GM21786 (cell line): ENCODE measurements around the gene NOTCH1.
"Not testable (repeated sequence)": the region's sequence is repeated elsewhere in the genome, so short reads cannot be mapped to it uniquely, and the experiment has no call there.

ENCODE experiments used
- ATAC-seq: cut with Tn5 transposase; IDR thresholded peaks from one replicate; pipeline ENCODE4 v1.9.1; 2021; ENCODE audit not compliant: unreplicated experiment

NOTCH1 gene

DNA sequence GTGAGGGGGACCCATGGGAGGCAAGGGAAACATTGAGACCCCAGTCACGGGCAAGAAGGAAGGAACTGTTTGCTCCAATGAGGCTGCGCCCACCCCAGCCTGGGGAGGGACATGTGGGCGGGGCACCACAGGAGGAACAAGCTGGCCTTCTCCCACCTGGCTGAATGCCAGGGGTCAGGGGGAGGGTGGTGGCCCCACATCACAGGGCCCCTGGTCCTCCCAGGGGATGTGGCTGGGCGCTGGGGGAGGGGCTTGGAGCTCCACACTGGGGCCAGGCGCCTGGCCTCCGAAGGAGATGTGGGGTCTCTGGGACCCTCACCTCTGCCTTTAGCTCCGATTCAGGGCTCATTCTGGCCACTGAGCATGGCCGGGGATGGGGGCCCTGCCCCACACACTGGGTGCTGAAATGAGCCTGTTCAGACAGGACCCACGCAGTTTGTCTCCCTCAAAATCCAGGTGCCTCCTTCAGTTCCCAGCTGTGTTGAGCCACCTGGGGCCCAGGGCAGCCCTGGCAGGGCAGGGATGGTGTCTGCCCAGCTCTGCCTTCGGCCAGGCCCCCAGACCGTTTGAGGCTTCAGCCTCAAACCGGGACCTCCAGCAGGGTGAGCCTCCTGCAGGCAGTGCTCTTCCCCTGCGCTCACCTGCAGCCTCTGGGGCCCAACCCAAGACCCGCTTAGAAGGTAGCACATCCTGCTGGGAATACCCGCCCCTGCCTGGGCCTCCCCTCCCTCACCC is 33.2 kb upstream of the NOTCH1 start:
- no peak for ATAC-seq

DNA sequence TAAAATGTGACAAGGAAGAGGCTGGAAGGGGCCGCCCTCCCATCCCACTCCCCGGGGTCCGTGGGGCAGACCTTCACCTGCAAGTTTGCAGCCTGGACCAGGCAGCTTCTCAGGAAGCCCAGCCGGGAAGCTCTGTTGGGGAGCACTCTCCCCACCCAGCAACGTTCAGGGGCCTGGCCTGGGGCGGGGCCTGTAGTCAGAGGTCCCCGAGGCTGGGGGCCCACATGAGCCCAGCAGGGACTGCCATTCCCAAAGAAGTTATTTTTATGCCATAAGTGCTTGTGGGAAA is 32.7 kb upstream of the NOTCH1 start:
- ATAC-seq = no peak

DNA sequence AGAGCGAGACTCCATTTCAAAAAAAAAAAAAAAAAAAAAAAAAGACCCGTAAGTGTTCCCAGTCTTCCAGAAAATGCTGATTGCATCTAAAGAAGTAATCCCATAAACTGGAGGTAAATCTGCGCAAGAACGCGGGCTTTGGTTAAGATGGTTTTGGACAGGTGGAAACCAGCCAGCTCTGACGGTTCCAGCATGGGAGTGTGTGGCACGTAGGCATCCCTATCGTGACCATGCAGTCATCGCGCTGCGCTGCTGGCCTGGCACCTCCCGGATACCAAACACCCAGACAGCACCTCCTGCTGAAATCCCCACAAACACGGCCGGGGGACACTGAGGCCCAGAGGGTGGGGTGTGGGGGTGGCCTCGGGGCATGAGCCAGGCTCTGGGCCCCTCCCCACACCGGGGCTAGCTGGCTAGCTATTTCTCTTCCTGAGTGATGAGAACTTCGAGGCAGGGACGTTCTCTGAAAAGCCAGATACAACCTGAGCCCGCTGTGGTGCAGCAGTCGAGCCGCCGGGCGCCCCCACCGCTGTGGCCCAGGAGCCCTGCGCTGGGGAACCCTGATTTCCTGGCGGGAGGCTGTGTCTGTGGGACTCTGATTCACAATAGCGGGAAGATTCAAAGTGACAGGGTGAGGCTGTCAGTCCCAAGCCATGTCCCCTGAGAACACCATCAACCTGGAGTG is 32.2 kb upstream of the NOTCH1 start:
- ATAC-seq = no peak

DNA sequence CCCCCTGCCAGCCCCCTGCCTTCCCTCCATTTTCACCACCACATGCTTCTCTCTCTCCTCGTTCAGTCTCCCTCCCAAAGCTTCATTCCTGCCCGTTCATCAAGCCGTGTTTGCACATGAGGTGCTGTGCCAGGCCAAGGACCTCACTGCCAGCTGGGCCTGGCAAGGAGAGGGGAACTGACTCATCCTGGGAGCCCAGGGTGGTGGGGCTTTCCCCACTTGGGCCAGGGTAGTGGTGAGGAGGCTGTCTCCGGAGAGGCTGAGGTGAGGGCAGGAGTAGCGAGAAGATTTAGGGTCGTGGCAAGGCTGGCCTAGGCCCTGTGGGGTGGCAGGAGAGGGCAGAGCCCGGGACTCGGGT is 30.4 kb upstream of the NOTCH1 start:
- peak; percentile 53 for ATAC-seq

DNA sequence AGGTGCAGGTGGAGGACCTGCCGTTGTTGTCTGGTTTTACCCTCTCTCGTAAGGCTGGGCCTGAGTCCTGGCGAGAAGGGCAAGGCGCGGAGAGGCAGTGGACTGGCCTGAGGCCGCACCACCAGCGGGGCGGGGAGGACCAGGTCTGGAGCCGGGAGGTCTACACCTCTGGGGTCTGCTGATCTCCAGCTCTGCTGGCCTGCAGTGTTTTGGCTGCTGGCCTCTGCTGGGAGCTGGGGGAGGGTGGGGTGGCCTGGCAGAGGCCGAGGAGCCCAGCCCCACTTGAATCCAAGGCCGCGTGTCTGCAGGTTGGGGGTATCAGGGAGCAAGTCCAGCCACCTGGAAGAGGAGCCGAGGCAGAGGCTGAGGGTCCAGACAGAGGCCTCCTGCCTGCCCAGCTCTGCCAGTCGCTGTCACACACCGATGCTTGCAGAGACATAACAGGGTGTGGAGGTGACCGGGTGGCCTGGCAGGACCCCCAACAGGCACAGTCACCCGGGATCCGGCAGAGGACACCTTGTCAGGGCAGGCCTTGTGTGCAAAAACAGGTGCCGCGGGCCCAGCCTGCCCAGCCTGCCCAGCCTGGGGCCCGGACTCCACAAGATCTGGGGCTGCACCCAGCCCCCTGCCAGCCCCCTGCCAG is 29.9 kb upstream of the NOTCH1 start:
- ATAC-seq = no peak

DNA sequence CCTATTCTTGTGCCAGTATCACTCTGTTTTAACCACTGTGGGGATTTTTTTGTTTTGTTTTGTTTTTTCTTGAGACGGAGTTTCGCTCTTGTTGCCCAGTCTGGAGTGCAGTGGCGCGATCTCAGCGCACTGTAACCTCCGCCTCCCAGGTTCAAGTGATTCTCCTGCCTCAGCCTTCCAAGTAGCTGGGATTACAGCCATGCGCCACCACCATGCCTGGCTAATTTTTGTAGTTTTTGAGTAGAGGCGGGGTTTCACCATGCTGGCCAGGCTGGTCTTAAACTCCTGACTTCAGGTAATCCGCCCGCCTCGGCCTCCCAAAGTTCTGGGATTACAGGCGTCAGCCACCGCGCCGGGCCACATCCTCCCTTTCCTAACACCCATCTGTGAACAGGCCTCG is 28.8 kb upstream of the NOTCH1 start:
- ATAC-seq = not testable (repeated sequence)

DNA sequence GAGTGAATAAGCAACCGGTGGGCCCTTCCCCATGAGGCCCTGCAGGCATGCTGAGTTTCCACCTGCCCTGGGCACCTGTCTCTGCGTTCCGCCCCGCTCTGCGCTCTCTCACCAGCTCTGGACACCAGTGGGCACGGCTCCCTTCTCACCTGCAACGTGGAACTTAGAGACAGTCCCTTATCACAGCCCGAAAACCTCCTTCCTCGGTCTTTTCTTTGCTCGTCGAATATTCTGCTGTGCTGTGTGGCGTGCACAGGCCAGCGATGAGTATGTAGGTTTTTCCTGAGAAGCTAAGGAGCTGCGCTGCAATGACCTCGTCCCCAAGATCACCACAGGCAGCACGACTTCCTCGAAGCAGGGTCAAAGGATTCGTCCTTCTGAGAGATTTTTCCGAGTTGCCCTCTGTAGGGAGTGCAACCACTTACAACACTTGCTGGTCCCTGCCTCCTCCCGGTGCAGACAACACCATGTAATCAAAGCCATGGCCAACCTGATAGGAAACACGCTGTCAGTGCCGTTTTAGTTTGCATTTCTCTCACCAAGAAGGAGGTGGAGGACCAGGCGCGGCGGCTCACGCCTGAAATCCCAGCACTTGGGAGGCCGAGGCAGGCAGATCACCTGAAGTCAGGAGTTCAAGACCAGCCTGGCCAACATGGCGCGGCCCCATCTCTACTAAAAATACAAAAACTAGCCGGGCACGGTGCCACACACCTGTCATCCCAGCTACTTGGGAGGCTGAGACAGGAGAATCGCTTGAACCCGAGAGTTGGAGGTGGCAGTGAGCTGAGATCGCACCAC is 27.2 kb upstream of the NOTCH1 start:
- no peak for ATAC-seq

DNA sequence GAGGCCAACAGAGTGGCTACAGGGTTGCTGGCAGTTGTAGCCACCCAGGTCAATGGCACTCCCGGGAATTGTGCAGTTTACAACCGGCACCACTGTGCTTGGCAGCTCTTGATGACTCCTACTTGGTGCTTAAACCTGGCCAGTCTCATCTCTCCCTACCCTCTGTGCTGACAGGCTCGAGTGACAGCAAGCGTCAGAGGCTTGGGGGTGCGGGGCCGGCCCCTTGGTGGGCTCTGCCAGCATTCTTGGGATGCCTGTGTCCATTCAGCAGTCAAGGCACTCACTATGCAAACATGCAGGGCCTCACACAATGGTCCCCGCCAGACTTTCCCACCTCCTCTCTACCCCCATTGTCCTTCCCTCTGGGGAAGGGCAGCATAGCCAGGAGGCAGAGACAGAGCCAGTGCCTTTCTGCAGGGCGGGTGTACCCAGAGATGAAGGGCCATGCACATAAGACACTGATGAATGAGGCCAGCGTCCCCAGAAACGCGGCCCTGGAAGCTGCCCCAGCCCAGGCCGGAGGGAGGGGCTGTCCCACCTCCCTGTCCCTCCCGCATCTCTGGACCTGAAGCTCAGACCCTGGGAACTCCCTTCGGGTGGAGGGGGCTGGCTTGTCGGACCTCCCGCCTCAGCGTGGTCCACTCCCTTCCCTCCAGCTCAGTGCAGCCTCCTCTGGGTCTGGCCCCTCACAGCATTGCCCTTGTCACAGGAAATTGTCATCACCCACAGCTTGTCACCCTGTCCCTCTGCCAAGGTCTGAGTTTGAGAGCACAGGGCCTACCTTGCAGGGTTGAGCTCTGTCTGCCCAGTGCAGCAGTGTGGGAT is 26.4 kb upstream of the NOTCH1 start:
- ATAC-seq = no peak

DNA sequence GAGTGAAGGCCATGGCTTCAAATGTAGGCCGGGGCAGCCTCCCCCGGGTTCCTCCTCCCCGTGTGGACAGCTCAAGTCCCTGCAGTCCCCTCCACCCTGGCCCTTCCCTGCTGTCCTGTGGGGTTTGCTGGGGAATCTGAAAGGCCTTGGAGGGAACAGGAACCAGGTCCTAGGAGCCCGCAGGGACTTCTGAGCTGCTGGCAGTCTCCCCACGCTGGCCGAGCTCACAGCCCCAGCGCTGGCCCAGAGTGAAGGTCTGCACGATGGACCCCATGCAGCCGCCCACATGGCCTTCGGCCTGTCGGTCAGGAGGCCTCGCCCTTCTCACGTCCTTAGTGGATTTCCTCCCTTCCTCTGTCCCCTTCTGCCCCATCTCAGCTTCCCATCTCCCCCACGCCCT is 25.7 kb upstream of the NOTCH1 start:
- ATAC-seq = no peak

DNA sequence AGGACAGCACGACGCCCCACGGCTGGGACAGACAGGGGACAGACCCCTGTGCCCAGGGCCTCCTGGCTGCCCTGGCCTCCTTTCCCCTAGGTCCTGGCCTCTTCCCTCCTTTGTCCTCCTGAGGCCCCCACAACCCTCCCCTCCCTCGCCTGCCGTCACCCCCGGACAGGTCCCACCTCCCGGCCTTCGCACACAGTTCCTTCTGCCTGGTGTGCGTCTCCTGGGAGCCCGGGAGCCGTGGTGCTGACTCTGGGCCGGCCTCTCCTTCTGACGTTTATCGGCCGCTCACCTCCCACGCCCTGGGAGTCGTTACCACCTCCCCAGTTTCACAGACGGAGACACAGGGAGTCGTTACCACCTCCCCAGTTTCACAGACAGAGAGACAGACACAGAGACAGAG is 25.1 kb upstream of the NOTCH1 start:
- ATAC-seq = no peak

DNA sequence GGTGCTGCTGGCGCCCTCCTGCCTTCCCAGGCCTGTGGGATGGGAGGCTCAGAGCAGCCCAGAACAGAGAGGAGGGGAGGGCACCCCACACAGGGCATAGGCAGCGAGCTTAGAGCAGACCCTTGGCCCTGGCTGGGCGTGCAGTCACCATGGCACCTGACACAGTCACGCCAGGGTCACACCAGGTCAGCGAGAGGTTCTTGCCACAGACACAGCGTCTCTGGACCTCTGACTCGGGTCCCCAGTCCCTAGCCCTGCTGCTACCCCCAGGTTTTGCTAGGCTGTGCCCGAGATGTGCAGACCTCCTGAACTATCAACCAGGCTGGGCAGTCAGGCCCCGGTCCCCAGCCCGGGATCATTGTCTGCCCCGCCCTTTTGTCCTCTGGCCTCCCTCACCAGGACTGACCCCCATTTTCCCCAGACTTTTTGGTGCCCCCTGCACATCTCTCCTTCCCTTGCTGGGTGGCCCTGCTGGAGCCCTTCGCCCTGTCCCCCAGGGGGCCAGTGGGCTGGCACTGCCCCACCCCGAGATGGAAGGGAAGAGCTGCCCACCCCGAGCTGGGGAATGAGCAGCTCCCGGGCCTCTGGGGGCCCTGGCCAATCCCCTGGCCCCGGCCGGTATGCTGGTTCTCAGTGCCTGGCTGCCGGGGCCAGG is 24.5 kb upstream of the NOTCH1 start:
- ATAC-seq = no peak

DNA sequence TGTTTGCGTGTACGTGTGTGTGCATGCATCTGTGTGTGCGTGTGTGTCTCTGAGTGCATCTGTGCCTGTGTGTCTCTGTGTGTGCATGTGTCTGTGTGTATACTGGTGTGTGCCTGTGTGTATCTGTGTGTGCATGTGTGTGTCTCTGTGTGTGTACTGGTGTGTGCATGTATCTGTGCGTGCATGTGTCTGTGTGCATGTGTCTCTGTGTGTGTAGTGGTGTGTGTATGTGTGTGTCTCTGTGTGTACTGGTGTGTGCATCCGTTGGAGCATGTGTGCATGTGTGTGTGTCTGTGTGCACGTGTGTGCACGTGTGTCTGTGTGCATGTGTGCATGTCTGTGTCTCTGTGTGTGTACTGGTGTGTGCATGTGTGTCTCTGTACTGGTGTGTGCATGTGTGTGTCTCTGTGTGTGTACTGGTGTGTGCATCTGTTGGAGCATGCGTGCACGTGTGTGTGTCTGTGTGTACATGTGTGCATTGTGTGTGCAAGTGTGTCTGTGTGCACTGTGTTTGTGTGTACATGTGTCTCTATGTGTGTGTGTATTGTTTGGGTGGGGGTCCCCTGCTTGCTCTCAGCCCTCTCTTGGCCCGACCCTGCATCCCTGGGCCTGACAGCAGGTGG is 23.8 kb upstream of the NOTCH1 start:
- no peak for ATAC-seq

DNA sequence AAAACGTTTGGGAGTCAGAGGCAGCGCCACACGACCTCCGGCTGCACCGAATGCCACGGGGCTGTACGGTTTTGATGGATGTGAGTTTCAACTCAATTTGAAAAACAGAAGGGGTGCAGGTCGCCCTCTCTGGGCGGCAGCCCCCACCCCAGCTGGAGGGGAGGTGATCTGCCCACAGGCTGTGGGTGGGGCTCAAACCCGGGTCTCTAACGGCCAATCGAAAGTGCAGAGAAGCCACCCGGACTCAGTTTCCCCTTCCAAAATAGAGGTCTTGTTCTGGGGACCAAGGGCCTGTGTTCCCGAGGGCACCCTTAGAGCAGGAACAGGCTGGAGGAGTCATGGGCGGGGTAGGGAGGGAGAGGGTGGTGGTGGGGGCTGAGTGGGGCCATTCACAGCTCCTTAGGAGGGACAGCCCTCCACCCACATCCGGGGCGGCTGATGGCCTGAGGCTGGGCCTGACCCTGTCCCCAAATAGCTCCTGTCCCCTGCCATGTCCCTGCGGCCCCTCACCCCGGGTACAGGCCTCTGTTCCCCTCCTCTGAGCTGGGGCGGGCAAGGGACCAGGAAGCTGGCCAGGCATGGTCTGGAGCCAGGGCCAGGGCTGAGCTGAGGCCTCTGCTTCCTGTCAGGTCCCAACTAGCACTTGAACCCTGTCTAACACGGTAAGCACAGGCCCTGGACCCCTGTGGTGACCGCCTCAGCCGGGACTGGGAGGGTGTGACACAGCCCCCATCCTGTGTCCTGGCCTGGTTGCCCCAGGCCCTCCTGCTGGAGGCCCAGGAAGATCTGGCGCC is 22.6 kb upstream of the NOTCH1 start:
- no peak for ATAC-seq

DNA sequence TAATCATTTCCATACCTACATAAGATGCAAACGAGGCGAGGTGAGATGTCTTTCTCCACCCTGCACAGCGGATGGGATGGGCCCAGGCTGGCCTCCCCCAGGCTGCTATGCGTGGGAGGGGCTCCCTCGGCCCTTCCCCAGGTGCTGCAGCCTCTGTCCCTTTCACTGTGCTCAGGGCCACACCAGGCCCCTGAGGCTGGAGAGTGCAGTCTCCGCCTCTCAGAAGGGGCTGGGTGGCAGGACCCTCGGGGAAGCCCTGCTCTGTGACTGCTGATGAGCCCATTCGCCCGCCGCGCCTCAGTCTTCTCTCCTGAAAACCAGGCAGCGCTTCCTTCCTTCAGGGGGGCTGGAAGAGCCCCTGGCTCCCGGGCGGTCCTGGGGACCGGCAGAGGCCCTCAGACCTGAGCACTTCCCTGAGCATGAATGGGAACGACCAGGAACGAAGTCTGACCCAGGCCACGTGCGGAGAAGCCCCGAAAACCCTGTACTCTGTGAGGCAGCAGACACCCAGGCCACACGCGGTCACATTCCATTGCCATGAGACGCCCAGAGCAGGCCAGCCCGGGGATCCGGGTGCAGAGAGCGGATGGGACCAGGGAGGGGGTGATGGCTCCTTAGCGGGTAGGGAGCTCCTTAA is 21.9 kb upstream of the NOTCH1 start:
- no peak for ATAC-seq

DNA sequence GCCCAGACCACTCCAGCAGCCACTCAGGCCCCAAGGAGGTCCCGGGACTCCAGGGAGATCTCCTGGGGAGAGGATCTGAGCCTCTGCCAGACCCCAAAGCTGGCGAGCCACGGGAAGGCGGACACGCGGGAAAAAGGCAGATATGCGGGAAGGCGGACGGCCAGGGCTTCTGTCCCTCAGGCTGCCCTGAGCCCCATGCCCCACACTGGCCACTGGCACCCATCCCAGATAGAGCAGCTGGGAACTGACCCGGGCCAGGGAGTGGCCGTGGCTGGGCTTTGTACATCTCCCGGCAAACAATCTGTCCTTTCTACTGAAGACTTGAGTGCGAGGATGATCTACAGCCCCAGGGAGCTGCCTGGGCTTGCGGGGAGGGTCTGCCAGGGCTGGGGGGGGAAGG is 21.1 kb upstream of the NOTCH1 start:
- no peak for ATAC-seq

DNA sequence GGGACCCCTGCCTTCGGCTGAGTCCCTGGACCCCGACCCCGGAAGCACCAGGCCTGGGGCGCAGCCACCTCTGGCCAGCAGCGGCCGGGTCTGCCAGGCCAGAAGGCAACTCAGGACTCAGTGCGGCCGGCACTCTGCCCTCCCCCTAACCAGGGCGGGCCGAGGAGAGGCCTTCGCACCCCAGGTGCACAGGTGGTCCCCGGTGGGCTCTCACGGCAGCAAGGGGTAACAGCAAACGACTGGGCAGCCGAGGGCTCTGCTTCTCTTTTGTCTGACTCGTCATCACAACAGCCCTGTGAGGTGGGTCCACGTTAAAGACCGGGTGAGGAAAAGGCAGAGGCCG is 20.7 kb upstream of the NOTCH1 start:
- no peak for ATAC-seq

DNA sequence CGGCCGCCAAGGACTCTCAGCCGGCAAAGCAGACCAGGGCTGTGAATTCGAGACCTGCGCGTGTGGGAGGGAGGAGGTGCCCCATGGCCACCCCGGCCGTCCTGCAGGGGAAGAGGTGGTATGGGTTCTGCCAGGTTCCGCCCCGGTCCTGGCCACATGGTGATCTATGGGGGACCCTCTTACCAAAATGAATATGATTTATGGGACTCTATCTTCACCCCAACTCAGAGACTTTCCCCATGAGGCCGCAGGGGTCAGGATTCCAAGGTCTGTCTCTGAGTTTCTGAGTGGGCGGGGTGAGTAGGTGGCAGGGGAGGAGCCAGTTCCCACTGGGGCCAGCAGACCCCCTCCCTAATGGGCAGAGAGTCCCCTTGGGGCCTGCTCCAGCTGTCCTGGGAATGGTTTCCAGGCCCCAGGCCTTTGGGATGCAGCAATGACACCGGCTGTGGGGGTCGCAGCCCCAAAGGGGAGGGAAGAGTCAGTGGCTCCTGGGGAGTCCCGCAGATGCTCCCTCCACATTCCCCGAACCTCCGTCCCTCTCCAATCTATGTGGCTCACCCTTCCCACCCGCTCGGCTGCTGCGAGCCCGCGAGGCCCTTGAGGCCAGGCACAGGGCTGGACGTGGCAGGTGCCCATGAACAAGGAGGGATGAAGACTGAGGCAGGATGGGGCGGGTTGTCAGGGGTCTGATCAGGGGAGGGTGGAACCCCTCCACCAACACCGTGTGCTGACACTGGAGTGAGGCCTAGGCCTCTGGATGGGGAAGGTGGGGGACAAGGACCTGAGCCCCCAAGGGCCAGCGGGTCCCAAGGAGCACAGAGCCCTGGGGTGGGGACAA is 20.1 kb upstream of the NOTCH1 start:
- no peak for ATAC-seq
